ENCODE data around the gene TAS2R14. TPM values are rescaled to one million over a fixed set of nuclear protein-coding genes. Genes with fewer than 3 reads are reported as not detected.

The TAS2R14 gene
- total and polyA plus RNA-seq, 2 donors from 2014 or later = 0.75 to 3.9 TPM

DNA sequence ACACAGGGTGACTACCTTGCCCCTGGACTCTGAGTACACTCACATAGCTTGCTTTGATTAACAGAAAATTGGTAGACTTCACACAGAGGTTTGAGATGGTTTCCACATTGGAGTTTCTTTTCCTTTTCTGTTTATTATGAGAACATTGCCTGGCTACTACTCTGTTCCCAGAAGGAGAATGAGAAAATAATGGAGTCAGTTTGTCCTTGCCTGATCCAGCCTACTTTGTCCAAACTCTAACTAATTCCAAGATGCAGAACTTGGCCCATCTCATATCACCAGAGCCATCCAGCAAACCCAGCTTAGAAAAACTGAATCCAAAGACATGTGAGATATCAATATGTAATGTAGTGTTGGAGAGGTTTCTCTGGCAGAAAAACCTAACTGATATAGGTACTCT, 27.3 kb upstream of the TAS2R14 start:
- TF ChIP-seq, protein P1, sequence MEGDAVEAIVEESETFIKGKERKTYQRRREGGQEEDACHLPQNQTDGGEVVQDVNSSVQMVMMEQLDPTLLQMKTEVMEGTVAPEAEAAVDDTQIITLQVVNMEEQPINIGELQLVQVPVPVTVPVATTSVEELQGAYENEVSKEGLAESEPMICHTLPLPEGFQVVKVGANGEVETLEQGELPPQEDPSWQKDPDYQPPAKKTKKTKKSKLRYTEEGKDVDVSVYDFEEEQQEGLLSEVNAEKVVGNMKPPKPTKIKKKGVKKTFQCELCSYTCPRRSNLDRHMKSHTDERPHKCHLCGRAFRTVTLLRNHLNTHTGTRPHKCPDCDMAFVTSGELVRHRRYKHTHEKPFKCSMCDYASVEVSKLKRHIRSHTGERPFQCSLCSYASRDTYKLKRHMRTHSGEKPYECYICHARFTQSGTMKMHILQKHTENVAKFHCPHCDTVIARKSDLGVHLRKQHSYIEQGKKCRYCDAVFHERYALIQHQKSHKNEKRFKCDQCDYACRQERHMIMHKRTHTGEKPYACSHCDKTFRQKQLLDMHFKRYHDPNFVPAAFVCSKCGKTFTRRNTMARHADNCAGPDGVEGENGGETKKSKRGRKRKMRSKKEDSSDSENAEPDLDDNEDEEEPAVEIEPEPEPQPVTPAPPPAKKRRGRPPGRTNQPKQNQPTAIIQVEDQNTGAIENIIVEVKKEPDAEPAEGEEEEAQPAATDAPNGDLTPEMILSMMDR (IDR thresholded peaks at IDR 0.05; ENCODE audit: borderline replicate concordance, extremely low read depth, insufficient read depth) = no peak
- Histone ChIP-seq H3K27ac (ENCODE audit: low read depth in 2 of 2, low read length in 2 of 2) (no peak overlapping the region), H3K9me3 (ENCODE audit: control insufficient read depth in 2 of 3, insufficient read depth in 1 of 3, low read length in 3 of 3) (no peaks in the 10 kb centered on the region), H3K27me3 (ENCODE audit: control insufficient read depth, insufficient read depth, low read length) (no peaks in the 10 kb centered on the region), H3K9ac (ENCODE audit: low read length in 3 of 3) (no peak overlapping the region), H3K36me3 (ENCODE audit: control insufficient read depth in 2 of 3, insufficient read depth in 3 of 3, low read length in 3 of 3) (no peaks in the 10 kb centered on the region), H3K4me3 (ENCODE audit: low read length in 3 of 3) (no peak overlapping the region), H3K4me1 (ENCODE audit: control insufficient read depth in 2 of 3, insufficient read depth in 2 of 3, low read depth in 1 of 3, low read length in 3 of 3) (peaks cover 0 to 2% (median 0%) of the 10 kb centered on the region in 3 donors)
- FAIRE-seq = no peak
- DNase-seq = no peak
- intact Hi-C loops (cut with DNase I) = no loop called here

DNA sequence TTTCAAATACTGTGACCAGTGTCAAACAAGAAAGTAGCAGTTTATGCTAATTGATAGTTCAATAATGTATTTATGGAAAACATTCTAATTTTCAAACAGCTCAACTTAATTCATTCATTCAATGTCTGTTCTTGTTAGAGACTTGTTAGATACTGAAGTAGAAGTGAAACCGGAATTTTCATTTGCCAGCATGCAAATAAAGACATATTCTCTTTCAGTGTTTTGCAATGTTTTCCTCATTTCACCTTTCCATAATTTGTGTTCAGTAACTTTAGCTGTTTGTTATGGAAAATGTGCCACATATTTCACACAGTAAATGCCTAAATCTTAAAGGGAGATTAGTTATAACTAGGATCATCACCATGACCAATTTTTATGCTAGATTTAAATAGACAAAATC, 26.4 kb upstream of the TAS2R14 start:
- DNase-seq (no peak), FAIRE-seq (no peak)
- Histone ChIP-seq H3K27me3 (ENCODE audit: control insufficient read depth, insufficient read depth, low read length) (no peaks in the 10 kb centered on the region), H3K9me3 (ENCODE audit: control insufficient read depth in 2 of 3, insufficient read depth in 1 of 3, low read length in 3 of 3) (no peaks in the 10 kb centered on the region), H3K9ac (ENCODE audit: low read length in 3 of 3) (no peak overlapping the region), H3K4me3 (ENCODE audit: low read length in 3 of 3) (no peak overlapping the region), H3K4me1 (ENCODE audit: control insufficient read depth in 2 of 3, insufficient read depth in 2 of 3, low read depth in 1 of 3, low read length in 3 of 3) (peaks cover 0 to 2% (median 0%) of the 10 kb centered on the region in 3 donors), H3K27ac (ENCODE audit: low read depth in 2 of 2, low read length in 2 of 2) (no peak overlapping the region), H3K36me3 (ENCODE audit: control insufficient read depth in 2 of 3, insufficient read depth in 3 of 3, low read length in 3 of 3) (no peaks in the 10 kb centered on the region)
- TF ChIP-seq, protein P1 (IDR thresholded peaks at IDR 0.05; ENCODE audit: borderline replicate concordance, extremely low read depth, insufficient read depth) = no peak
- intact Hi-C loops (cut with DNase I) = no loop called here

DNA sequence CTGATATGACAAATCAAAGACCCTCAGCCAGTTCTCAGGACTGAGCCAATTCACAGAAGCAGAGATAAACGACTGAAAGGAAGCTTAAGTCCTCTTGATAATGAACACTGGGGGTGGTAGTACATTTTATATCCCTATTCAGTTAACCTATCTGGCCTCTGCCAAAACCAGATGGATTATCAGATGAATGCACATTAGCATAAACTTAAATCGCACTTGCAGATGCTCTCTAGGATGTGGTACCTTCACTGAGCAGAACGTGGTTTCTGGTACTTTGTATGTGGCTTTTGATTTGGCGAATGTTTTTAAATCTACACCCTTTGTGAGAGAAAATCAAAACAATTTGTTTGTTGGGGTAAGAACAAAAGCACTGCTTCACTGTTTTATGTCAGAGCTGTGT, 21.1 kb upstream of the TAS2R14 start:
- FAIRE-seq (no peak), DNase-seq (no peak)
- Histone ChIP-seq H3K4me1 (ENCODE audit: control insufficient read depth in 2 of 3, insufficient read depth in 2 of 3, low read depth in 1 of 3, low read length in 3 of 3) (no peaks in the 10 kb centered on the region), H3K27me3 (ENCODE audit: control insufficient read depth, insufficient read depth, low read length) (no peaks in the 10 kb centered on the region), H3K27ac (ENCODE audit: low read depth in 2 of 2, low read length in 2 of 2) (no peak overlapping the region), H3K36me3 (ENCODE audit: control insufficient read depth in 2 of 3, insufficient read depth in 3 of 3, low read length in 3 of 3) (no peaks in the 10 kb centered on the region), H3K9ac (ENCODE audit: low read length in 3 of 3) (no peak overlapping the region), H3K9me3 (ENCODE audit: control insufficient read depth in 2 of 3, insufficient read depth in 1 of 3, low read length in 3 of 3) (peaks cover 0 to 2% (median 0%) of the 10 kb centered on the region in 3 donors), H3K4me3 (ENCODE audit: low read length in 3 of 3) (no peak overlapping the region)
- intact Hi-C loops (cut with DNase I) = no loop called here
- TF ChIP-seq, protein P1 (IDR thresholded peaks at IDR 0.05; ENCODE audit: borderline replicate concordance, extremely low read depth, insufficient read depth) = no peak

DNA sequence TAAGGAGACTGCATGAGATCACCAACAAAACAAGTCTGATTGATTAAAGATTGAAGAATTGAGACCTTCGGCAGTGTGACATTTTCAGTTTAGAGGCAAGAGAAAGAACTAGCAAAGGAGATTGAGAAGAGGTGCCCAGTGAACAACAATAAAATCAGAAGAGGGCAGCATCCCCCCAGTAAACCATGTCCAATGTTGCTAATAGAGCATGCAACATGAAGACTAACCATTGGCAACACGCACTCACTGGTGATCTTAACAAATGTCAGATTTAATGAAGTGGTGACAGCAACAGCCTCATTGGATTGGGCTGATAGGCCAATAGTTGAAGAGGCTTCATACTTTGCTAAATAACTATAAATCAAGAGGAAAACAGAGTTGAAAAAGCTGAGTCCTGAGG, 20.7 kb upstream of the TAS2R14 start:
- intact Hi-C loops (cut with DNase I) = no loop called here
- Histone ChIP-seq H3K36me3 (ENCODE audit: control insufficient read depth in 2 of 3, insufficient read depth in 3 of 3, low read length in 3 of 3) (no peaks in the 10 kb centered on the region), H3K4me3 (ENCODE audit: low read length in 3 of 3) (no peak overlapping the region), H3K4me1 (ENCODE audit: control insufficient read depth in 2 of 3, insufficient read depth in 2 of 3, low read depth in 1 of 3, low read length in 3 of 3) (no peaks in the 10 kb centered on the region), H3K27ac (ENCODE audit: low read depth in 2 of 2, low read length in 2 of 2) (no peak overlapping the region), H3K9ac (ENCODE audit: low read length in 3 of 3) (no peak overlapping the region), H3K9me3 (ENCODE audit: control insufficient read depth in 2 of 3, insufficient read depth in 1 of 3, low read length in 3 of 3) (peaks cover 0 to 2% (median 0%) of the 10 kb centered on the region in 3 donors), H3K27me3 (ENCODE audit: control insufficient read depth, insufficient read depth, low read length) (no peaks in the 10 kb centered on the region)
- TF ChIP-seq, protein P1 (IDR thresholded peaks at IDR 0.05; ENCODE audit: borderline replicate concordance, extremely low read depth, insufficient read depth) = no peak
- no peak for DNase-seq
- FAIRE-seq = no peak
